Cortex of kidney (tissue), 1 donor: ENCODE measurements around the gene HOXD13.

Experiments
- DNase-seq: peaks from one replicate; lab custom pipeline; 2025; lab: John Stamatoyannopoulos, UW

HOXD13 gene

DNA sequence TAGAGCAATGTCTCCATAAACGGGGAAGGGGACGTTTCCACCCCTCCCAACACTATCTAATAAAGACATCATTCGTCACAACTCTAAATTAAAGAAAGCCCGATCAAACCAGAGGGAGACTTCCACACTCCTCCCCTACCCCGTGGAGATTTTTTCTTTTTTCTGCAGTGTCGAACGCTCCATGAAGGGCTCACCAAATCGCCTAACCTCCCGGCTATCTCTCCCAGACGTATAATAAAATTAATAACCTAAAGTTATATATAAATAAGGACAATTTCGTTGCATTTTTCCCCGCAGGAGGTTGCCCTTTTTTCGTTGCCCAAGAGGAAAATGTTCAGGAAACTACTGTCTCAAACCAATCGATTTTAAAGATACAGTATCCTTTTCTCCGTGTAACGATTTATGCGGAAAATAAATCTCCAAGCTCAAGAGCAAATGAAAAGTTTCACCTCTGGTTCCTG lies 11.1 kb upstream of the HOXD13 start:
- no peak for DNase-seq

GRCh38 chr2:176081837-176082524 lies 10.5 kb upstream of the HOXD13 start:
- no peak for DNase-seq

- DNase-seq: no peak
Measured at GRCh38 chr2:176082525-176082823, 10.0 kb upstream of the HOXD13 start.

GRCh38 chr2:176082824-176083751 lies 9.4 kb upstream of the HOXD13 start:
- no peak for DNase-seq

DNA sequence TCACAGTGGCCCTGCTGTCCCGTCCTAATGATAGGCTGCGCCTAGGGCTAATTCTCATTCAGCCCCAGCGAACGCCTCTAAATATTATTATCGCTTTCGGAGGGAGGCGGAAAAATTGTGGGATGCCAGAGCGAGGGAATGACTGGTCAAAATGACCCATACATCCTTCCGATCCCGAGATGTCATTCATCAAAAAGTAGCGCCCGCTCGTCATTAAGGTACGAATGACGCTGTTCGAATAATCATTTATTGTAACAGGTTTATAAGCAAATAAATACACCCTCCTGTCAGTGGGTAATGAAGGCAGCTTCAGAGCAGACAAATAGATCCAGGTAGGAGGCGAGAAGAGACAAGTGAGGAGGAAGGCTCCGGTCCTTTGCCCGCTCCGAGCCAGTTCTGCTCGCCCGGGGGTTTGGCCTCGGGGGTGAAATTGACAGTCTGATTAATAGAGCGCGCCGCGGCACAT lies 8.7 kb upstream of the HOXD13 start, which contains the start of gene EVX2:
Gene EVX2, minus strand, starts transcription at position 167 of the 466 bp plus-strand sequence. CDS start 186 bp downstream, outside the sequence.
- no peak for DNase-seq

GRCh38 chr2:176084611-176085119 lies 7.9 kb upstream of the HOXD13 start:
- no peak for DNase-seq

DNA sequence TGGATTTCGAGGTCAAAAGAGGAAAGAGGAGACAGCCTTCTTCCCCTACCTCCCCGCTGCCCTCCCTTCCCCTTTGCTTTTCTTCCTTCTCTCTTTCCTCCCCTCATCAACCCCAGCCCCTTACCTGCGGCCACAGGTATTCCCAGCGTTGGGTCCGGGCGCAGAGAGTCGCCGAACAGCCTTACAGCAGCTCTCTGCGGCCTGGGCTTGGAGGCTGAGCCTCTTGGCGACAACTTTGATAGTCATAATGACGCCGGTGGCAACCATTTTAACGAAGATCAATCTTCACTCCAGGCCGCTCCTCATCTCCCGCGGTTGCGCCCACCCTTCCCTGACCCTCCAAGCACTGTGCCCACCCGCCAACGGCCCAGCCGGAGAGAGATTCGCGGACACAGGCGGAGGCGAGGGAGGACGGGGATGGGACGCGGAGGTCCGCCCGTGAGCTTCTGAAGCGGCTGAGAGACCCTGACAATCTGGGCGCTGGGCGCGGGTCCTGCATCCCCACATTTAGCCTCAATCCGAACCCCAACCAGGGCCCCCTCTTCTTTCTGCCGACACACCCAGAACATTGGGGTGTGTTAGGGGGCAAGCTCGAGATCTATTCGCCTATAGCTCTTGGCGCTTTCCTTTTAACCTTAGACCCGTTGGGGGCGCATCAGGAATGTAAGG lies 7.3 kb upstream of the HOXD13 start:
- no peak for DNase-seq

- DNase-seq: no peak
Measured at GRCh38 chr2:176085861-176086771, 6.4 kb upstream of the HOXD13 start.

DNA sequence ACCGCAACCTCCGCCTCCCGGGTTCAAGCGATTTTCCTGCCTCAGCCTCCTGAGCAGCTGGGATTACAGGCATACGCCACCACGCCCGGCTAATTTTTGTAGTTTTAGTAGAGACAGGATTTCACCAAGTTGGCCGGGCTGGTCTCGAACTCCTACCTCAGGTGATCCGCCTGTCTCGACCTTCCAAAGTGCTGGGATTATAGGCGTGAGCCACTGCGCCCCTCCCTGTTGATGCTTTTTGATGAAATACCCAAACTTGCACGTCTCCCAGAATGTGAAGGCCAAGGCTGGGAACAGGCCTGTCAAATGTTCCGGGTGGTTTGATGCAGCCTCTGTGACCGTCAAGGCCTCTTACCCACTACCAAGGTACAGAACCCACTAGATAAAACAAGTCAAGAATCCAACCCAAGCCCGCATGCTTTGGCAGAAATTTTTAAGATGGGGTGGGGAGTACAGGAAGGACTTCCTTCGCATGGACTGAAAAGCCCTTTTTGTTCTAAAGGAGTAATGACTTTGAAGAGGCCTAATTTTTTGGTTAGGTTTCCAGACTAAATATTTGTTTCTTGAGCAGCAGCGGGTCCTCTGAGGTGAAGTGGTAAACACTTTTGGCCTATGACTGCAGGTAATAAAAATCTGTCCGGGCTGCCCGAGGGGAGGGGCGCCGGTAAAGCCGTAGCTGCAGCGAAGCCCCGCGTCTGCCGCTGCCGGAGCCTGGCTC lies 5.0 kb upstream of the HOXD13 start:
- no peak for DNase-seq

- no peak for DNase-seq
Measured at GRCh38 chr2:176088048-176088936, 4.2 kb upstream of the HOXD13 start.

DNA sequence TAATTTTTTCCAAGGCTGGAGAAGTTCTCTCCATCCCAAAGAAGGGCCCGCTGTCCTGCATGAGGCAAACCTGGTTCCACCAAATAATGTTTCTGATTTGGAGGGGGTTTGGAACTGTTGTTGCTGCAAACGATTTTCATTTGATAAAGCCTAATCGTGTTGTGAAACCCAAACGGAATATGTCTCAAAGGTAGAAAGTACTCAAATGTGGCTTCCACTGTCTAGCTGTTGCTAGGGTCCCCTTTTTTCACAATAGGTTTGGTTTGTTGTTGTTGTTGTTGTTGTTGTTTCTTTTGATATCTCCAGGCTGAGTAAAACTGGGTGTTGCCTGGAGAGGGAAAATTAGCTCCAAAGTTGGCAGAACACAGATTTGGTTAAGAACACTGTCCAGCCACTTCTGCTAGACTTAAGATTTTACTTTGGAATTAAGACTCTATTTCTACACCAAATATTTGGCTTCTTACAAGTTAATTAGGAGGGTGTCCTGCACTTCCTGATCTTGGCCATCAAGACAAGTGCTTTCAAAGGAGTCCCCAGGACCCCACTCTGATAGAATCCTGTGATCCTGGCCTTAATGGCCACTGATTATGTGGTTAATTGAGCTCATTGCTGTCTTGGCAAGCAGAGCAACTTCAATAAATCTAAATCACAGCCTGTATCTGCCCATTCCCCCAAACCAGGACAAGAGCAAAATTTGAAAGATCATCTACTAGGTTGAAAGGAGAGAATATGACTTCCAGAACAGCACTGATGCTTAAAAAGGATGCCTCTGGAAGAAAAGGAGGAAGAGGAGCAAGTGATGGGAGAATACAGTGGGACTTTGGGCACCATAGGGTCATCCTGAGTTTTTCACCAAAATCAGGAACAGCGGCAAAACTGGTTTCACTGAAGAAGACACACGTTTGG lies 3.3 kb upstream of the HOXD13 start:
- no peak for DNase-seq

DNA sequence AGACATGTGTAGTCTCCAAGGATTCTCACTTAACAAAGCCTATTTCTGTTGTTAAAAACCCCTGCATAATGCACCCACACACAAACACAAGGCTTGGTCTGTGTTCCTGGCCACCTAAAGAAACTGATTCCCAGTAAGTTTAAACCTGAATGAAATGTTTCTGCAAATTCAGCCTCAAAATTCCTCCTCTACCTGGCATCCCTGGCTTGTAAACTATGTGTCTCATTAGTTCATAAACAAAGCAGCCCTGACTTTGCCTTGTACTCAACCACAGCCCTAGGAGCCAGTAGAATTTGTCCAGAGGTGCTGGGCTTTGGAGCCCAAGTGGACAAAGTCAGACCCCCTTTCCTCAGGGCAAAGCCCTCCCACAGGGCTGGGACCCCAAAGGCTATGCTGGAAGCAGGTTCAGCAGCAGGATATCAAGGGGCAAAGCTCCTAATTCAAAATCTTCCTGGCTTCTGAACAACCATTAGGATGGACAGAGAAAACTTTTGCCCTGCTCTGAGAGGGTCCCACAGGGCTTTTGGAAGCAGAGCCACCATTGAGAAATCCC lies 2.6 kb upstream of the HOXD13 start:
- no peak for DNase-seq

- no peak for DNase-seq
Measured at GRCh38 chr2:176090862-176091261, 1.7 kb upstream of the HOXD13 start.

GRCh38 chr2:176091329-176092258 lies 927 bp upstream of the HOXD13 start:
- DNase-seq: no peak

GRCh38 chr2:176093145-176093897 lies 800 bp downstream of the HOXD13 start:
- no peak for DNase-seq

- no peak for DNase-seq
Measured at GRCh38 chr2:176093898-176094249, 1.4 kb downstream of the HOXD13 start.
